ENCODE data around the gene RHBDL1.

RHBDL1 gene

DNA sequence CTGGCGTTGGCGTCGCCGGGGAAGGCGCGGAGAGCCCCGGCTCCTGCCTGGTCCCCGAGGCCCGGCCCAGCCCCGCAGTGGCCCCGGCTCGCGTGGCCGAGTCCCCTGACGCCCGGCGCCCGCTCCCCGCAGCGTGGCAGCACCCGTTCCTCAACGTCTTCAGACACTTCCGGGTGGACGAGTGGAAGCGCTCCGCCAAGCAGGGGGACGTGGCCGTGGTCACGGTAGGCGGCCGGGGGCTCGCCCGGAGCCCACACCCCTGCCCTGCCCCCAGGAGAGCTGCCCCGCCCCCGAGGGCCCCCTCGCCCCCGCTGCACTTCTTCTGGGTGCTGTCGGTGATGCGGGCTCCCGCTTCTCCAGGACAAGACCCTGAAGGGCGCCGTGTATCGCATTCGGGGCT is 25.8 kb upstream of the RHBDL1 start:
- DNase-seq (ENCODE audit: low spot score) = no peak
- TF ChIP-seq, protein P1, sequence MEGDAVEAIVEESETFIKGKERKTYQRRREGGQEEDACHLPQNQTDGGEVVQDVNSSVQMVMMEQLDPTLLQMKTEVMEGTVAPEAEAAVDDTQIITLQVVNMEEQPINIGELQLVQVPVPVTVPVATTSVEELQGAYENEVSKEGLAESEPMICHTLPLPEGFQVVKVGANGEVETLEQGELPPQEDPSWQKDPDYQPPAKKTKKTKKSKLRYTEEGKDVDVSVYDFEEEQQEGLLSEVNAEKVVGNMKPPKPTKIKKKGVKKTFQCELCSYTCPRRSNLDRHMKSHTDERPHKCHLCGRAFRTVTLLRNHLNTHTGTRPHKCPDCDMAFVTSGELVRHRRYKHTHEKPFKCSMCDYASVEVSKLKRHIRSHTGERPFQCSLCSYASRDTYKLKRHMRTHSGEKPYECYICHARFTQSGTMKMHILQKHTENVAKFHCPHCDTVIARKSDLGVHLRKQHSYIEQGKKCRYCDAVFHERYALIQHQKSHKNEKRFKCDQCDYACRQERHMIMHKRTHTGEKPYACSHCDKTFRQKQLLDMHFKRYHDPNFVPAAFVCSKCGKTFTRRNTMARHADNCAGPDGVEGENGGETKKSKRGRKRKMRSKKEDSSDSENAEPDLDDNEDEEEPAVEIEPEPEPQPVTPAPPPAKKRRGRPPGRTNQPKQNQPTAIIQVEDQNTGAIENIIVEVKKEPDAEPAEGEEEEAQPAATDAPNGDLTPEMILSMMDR (IDR thresholded peaks at IDR 0.05) = no peak
- Histone ChIP-seq H3K27ac (peak overlapping the region; percentile 71 to 87), H3K4me3 (peak overlapping the region; percentile 78)

DNA sequence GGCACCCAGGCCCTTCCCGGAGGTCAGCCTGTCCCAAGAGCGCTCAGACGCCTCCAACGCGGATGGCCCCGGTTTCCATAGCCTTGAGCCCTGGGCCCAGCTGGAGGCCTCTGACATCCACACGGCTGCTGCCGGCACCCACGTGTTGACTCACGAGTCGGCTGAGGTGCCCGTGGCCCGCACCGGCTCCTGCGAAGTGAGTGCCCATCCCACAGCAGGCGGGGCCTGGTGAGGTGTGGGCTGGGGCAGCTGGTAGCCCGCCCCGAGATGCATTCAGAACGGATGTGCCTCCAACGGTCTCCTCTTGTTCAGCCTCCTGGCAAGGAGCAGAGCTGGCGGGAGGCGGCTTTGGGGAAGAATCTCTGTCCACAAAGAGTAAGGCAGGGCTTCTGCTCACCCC is 23.6 kb upstream of the RHBDL1 start:
- no peak overlapping the region for H3K4me3 ChIP-seq
- DNase-seq (ENCODE audit: low spot score) = no peak
- no peak overlapping the region for H3K27ac ChIP-seq
- TF ChIP-seq, protein P1 (IDR thresholded peaks at IDR 0.05) = no peak

DNA sequence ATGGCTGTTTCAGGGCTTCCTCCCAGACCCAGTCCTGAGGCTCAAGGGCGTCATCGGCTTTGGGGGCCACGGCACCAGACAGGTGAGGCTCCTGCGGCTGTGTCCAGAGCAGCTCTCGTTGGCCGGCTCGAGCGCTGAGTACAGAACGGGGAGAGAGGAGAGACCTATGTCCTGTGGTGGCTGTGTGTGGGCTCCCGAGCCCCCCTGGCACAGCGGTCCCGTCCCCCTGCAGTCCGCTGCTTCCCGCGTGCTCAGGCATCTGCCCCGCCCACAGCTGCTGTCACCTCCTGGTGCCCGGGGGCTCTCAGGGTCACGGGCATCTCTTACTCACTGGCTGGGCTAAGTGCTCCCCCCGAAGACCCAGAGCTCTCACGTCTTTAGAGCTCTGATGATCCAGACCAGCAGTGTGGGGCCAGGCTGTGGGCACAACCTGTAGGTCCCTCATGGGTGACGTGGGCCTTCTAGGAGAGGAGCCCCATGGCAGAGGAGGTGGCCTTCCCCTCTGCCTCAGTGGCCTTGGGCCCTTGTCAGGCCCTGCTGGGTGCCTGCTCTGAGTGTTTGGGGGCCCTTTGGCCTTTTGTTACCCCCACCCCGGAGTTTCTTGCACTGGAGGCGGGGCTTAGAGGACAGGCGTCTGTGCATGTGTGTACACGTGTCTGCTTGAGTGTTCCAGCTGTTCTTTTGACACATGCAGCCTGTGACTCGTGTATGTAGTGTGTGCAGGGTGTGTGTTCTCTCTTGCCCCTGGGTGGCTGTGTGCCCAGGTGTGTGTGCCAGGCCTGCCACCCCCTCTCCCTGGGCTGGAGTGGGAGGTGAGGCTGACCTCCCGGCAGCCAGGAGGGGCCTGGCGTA is 22.8 kb upstream of the RHBDL1 start:
- no peak overlapping the region for H3K4me3 ChIP-seq
- H3K27ac ChIP-seq = no peak overlapping the region
- no peak for DNase-seq (ENCODE audit: low spot score)
- TF ChIP-seq, protein P1 (IDR thresholded peaks at IDR 0.05) = no peak

DNA sequence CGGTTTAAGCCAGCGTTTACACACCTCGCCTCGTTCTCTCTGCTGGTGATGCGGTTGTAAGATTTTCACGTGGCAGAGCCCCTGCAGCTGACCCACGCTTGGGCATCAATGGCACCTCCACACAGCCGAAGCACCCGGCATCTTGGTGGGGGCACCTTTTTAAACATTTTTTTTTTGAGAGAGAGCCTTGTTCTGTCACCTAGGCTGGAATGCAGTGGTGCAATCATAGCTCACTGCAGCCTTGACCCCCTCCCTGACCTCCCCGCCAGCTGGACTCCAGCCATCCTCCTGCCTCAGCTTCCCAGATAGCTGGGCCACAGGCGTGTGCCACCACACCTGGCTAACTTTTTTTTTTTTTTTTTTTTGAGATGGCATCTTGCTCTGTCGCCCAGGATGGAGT is 21.4 kb upstream of the RHBDL1 start:
- H3K4me3 ChIP-seq = no peak overlapping the region
- DNase-seq (ENCODE audit: low spot score) = no peak
- TF ChIP-seq, protein P1 (IDR thresholded peaks at IDR 0.05) = no peak
- H3K27ac ChIP-seq = no peak overlapping the region

DNA sequence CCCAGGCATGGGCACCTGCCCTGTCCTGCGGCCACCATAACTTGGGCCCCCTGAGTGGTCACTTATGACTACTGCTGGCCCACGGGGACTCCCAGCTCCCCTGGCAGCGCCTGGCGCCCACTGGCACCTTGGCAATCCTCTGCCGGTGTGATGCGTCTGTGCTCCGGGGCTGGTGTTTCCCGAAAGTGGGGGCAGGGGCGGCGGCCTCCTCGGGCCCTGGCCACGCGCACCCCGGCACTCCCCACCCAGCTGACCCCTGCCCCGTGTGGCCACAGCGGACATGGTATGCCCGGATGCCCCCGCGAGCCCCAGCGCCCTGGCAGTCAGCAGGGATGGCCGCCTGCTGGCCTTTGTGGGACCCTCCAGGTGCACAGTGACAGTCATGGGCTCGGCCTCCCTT is 18.0 kb upstream of the RHBDL1 start:
- TF ChIP-seq, protein P1 (IDR thresholded peaks at IDR 0.05) = no peak
- DNase-seq (ENCODE audit: low spot score) = no peak
- H3K27ac ChIP-seq = no peak overlapping the region
- no peak overlapping the region for H3K4me3 ChIP-seq

DNA sequence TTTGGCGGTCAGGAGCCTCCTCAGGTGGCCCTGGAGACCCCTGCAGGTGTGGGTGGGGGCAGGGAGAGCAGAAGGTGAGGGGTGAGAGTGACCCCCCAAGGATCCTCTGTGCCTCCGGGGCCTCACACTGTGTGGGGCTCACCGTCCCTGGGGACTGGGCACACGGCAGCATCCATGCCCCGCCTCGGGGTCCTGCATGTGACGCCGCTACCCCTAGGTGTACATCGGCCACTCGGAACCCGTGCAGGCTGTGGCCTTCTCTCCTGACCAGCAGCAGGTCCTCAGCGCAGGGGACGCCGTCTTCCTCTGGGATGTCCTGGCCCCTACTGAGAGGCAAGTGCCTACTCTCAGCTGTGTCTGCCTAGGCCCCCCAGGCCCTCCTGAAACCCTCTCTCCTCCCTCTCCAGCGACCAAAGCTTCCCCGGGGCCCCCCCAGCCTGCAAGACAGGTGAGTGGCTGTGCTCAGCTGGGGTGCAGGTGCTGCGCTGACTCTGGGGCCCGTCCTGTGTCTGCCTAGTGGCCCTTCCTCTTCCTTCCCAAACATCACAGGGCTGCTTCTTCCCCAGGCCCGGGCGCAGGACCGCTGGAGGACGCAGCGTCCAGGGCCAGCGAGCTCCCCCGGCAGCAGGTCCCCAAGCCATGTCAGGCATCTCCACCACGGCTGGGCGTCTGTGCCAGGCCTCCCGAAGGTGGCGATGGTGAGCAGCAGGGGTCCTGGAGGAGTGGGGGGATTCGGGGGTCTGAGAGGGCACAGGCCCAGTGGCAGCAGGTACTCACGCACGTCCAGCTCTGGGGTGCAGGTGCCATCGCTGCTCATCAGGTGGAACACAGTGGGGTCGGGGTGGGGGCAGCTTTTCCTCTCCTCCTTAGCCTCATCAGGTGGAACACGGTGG is 16.5 kb upstream of the RHBDL1 start:
- TF ChIP-seq, protein P1 (IDR thresholded peaks at IDR 0.05) = no peak
- no peak overlapping the region for H3K27ac ChIP-seq
- DNase-seq (ENCODE audit: low spot score) = no peak
- H3K4me3 ChIP-seq = no peak overlapping the region
